GM12892 (cell line): ENCODE measurements around the gene BNIP3. TPM values are rescaled to one million over a fixed set of nuclear protein-coding genes. Genes with fewer than 3 reads are reported as not detected.
A peak's percentile ranks its signal among the peaks of the same experiment; 100 is the strongest.

ENCODE experiments used
- DNase-seq: peaks from one replicate; pipeline ENCODE4 v3.0.0; 2011; ENCODE audit not compliant: insufficient read length
- FAIRE-seq: peaks from 2 replicates; lab custom pipeline; 2011; peaks lifted over from hg19 to GRCh38; lab: Jason Lieb, UNC
- POLR2A ChIP-seq: IDR thresholded peaks from 2 replicates; pipeline ENCODE4 v1.6.1; 2011; ENCODE audit warnings: low read depth, low read length, control low read depth
- POLR2AphosphoS5 ChIP-seq: IDR thresholded peaks from 2 replicates; pipeline ENCODE4 v1.6.1; 2011; ENCODE audit warnings: low read depth, low read length, control low read depth
- TAF1 ChIP-seq: IDR thresholded peaks from 2 replicates; pipeline ENCODE4 v1.6.1; 2011; ENCODE audit warnings: low read depth, mild to moderate bottlenecking, control low read depth, low read length, borderline replicate concordance
- polyA plus RNA-seq: library from polyadenylated mRNA; unstranded; fragments of >200 nt; gene quantifications from one replicate; pipeline ENCODE4 v1.2.1, GENCODE V29; 2012; ENCODE audit warnings: missing spikeins, inconsistent platforms; ENCODE audit not compliant: missing spikeins

Gene BNIP3, protein sequence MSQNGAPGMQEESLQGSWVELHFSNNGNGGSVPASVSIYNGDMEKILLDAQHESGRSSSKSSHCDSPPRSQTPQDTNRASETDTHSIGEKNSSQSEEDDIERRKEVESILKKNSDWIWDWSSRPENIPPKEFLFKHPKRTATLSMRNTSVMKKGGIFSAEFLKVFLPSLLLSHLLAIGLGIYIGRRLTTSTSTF
- 99.0 TPM for polyA plus RNA-seq

DNA sequence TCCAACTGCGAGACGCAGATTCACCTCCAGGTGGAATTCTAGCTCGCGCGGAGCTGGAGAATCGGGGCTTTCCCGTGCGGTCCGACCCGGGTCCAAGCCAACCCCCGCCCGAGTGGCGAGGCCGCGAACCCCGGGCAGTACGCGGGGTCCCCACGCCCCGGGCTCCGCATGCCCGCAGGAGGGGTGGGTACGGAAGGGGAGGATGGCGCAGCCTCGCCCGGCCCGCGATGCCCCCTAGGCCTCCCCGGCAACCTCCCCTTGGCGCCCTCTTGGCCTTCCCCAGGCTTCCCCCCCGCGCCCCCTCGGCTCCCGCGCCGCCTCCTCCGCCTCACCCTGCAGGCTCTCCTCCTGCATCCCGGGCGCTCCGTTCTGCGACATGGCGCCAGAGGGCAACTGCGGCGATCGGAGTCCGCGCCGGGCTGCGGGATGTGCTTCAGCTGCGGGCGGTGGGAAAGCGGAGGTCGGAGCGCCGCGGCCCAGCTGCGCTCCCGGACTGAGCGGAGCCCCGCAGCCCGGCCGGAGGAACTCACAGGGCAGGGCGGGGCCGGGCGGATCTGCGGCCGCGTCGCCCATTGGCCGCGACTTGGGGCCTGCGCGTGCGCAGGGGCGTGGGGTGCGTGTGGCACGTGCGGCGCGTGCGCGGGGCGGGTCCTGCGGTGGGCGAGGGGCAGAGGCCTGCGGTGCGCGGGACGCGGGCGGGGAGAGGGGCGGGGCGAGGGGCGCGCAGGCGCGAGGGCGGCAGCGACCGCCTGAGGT is at the start of gene BNIP3:
BNIP3 (minus strand) TSS at position 495 of the 756 bp plus-strand sequence; CDS start at position 378, 117 bp downstream.
- DNase-seq (peak; percentile 96), FAIRE-seq (peak; percentile 89)
- peak; percentile 31; the same call in 1 of the 2 replicates for TF ChIP-seq POLR2A
- no peak for TF ChIP-seq POLR2AphosphoS5

DNA sequence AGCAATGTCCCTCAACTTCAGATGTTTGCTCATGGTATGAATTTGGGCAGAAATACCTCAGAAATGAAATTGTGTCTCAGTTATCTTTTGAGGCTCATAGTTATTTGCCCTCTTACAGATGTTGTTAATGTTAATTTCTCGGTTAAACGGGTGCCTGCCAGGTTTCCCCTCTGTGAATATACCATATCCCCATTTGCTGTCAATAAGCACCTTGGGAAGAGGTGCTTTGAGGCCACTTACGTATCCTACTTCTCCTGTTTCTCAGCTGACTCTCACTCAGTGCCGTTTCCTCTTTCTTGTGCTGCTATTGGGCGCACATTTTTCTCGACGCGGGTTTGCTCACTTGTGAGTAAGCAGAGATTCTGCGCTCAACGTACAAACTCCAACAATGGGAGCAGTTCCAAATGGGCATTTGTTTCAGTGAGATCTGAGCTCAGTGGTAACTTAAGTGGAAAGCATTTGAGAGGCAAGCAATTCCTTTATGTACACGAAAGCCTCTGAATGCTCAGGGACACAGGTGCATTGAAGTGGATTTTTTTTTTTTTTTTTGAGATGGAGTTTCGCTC is 49.3 kb upstream of the BNIP3 start:
- DNase-seq = no peak
- no peak for TF ChIP-seq TAF1
- no peak for TF ChIP-seq POLR2AphosphoS5
- TF ChIP-seq POLR2A = no peak
- no peak for FAIRE-seq

- no peak for FAIRE-seq
- DNase-seq = no peak
- TF ChIP-seq POLR2AphosphoS5 (no peak), POLR2A (no peak), TAF1 (no peak)
Observed at GRCh38 chr10:132028706-132029105, 47.0 kb upstream of the BNIP3 start.

DNA sequence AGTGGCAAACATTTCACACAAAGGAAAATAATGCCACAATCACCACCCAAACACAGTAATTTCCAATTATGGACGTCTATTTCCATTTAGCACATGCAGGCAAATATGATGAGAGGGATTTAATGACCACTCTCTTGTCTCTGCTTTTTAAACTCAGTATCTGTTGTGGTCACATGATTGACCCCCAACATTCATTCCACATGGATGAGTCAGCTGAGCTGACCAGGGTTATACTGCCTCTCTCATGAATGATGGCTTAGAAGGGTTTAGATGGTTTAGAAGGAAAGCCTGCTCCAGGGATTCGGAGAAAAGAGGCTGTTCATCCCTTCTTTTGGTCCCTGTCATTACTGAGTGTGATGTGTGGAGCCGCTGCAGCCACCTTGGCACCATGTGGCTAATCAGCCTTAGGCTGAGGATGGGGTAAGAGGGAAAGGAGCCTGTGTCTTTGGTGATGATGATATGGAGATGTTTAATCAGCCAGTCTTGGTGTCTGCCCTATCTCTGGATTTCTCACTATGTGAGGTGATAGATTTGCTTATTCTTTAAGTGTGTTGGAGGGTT is 45.8 kb upstream of the BNIP3 start:
- DNase-seq (no peak), FAIRE-seq (no peak)
- TF ChIP-seq POLR2AphosphoS5 (no peak), TAF1 (no peak), POLR2A (no peak)

- no peak for FAIRE-seq
- DNase-seq = peak; percentile 70
- TF ChIP-seq POLR2AphosphoS5 (no peak), POLR2A (no peak), TAF1 (no peak)
Observed at GRCh38 chr10:132023092-132023811, 41.5 kb upstream of the BNIP3 start.

- TF ChIP-seq POLR2AphosphoS5 (no peak), TAF1 (no peak), POLR2A (no peak)
- no peak for FAIRE-seq
- DNase-seq = no peak
Observed at GRCh38 chr10:132022241-132022640, 40.5 kb upstream of the BNIP3 start.

- DNase-seq (no peak), FAIRE-seq (no peak)
- TF ChIP-seq POLR2AphosphoS5 (no peak), TAF1 (no peak), POLR2A (no peak)
Observed at GRCh38 chr10:132021504-132022143, 39.9 kb upstream of the BNIP3 start.

DNA sequence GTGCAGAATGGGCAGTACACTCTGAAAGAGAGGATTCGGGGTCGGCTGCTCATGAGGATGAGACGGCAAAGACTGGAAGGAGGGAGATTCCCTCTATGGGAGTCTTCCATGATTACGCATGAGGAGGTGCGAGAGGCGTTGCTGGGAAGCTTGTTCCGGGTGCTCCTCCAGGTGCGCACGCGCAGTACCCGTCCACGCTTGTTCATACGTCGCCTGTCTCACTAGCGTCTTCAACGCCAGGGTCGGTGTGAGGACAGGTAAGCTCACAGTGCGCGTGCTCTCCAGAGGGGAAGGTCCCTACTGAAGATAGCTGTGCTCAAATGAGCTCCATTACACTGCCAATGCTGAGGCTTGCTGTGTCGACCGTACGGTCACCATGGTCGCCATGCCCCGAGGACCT is 39.3 kb upstream of the BNIP3 start:
- no peak for FAIRE-seq
- TF ChIP-seq POLR2AphosphoS5 (no peak), TAF1 (no peak), POLR2A (no peak)

DNA sequence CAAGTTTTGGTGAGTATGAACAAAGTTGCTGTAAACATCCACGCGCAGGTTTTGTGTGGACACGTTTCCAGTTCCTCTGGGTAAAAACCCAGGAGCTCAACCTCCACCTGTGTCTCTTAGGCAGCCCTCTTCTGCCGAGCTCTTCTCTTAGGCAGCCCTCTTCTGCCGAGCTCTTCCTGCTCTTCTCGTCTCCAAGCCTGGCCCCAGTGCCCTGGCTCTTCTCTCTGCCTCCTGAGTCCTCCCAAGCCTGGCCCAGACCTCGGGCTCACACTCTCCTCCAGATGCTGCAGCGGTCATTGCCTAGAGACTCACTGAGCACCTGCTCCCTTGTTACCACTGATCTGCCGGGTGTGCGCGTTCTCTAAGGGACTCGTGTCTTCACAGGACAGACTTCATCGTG is 38.7 kb upstream of the BNIP3 start:
- no peak for TF ChIP-seq TAF1
- no peak for TF ChIP-seq POLR2A
- TF ChIP-seq POLR2AphosphoS5 = no peak
- FAIRE-seq = no peak
- no peak for DNase-seq

More for the DNA sequence above, 39.3 kb upstream of the BNIP3 start:
- DNase-seq = no peak

- FAIRE-seq = no peak
- TF ChIP-seq TAF1 = no peak
- TF ChIP-seq POLR2A = no peak
- no peak for TF ChIP-seq POLR2AphosphoS5
- no peak for DNase-seq
Observed at GRCh38 chr10:132019366-132019765, 37.6 kb upstream of the BNIP3 start.
